GM18502 (cell line): Measurements from ENCODE around the gene ARAP1.
A peak's percentile ranks its signal among the peaks of the same experiment; 100 is the strongest.

Experiments
- ATAC-seq: cut with Tn5 transposase; IDR thresholded peaks from one replicate; pipeline ENCODE4 v1.9.1; 2021; ENCODE audit warnings: mild to moderate bottlenecking; ENCODE audit not compliant: unreplicated experiment, poor library complexity

The ARAP1 gene

GRCh38 chr11:72647882-72648281 lies 104.3 kb downstream of the ARAP1 start:
- ATAC-seq, result no peak

- ATAC-seq, result no peak
Measured at GRCh38 chr11:72646472-72646871, 105.7 kb downstream of the ARAP1 start.

- no peak for ATAC-seq
Measured at GRCh38 chr11:72646024-72646423, 106.2 kb downstream of the ARAP1 start.

- ATAC-seq, result no peak
Measured at GRCh38 chr11:72643547-72643946, 108.7 kb downstream of the ARAP1 start.

DNA sequence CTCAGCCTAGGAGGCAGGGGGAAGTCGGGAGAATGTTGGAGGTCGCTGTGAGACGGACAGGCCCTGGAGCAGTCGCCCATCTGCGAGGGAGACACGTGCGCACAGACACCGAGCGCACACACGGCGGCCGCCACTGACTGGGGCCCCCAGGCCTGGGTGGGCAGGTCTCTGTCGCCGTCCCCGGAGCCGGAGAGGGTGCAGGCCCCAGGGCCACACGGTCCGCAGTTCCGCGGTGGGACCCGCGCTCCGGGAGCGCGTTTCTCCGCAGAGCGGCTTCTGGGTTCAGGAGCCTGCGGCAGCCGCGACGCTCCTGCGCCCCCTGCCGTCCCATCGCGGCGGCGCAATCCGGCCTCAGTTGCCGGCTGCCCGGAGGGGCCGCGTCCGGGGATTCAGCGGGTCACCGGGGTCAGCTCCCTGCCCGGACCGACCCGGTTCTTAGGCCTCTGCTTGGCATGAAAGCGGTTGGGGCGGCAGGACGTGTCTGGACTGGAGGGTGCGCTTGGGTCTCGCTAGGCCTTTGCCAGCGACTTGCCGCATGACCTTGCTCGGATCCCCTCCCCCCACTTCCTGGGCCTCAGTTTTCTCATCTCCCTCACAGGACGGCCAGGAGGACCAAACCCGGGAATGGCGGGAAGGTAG lies 109.2 kb downstream of the ARAP1 start:
- peak; percentile 62 for ATAC-seq

DNA sequence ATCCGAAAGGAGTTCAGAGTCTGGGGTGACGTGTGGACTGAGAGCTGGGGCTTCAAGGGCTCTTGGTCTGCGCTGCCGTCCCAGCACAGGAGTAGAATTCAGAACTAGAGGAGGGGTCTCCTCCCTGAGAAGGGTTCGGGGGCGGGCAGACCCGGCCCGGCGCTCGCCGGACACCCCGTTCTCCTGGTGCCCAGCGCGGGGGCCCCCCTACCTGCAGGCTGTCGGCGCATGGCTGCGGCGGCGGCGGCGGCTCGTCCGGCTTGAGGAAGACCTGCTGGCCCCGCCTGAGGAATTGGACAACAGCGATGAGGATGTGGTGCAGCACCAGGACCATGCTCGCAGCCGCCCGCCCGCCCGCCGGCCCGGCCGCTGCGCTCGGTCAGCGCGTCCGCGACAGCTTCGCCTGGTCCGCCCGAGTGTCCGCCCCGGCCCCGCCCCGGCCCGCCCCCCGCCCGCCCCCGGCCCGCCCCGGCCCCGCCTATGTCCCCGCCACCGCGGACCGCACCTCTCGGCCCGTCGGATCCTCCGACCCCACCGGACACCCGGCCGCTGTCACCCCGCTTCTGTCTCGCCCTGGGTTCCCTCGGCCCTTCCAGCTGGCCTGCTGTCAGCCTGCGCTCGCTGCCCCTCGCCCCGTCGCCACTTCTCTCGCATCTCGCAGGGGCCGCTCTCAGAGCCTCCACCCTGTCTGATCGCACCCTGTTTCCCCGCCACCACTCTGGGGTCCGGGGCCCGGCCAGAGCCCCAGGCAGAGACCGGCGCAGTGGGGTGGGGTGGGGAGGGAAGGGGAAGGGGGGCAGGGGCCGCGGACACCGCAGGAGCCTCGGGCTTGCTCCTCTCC lies 109.9 kb downstream of the ARAP1 start:
- ATAC-seq, result no peak

DNA sequence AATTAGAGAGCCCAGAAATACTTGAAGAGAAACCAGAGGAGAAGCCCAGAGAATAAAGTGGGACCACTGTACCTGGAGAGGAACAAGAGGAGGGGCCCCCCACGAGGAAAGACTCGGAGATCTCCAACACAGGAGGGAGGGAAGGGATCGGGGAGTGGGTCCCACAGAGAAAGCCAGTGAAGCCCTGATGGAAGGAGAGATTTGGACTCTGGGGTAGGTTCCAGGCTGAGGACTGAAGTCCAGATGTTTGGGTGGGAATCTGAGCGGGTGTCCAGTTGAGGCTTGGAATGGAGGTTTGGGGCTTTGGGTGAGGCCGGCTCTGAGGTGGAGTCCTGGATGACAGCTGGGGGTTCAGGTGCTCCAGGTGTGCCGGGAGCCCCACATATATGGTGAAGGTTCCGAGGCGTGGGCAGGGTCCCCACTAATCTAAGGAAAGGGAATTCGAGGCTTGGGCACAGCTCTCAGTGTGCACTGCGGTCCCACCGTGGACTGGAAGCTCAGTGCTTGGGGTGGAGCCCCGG lies 110.6 kb downstream of the ARAP1 start:
- ATAC-seq, result no peak

GRCh38 chr11:72639502-72640375 lies 112.5 kb downstream of the ARAP1 start:
- no peak for ATAC-seq

DNA sequence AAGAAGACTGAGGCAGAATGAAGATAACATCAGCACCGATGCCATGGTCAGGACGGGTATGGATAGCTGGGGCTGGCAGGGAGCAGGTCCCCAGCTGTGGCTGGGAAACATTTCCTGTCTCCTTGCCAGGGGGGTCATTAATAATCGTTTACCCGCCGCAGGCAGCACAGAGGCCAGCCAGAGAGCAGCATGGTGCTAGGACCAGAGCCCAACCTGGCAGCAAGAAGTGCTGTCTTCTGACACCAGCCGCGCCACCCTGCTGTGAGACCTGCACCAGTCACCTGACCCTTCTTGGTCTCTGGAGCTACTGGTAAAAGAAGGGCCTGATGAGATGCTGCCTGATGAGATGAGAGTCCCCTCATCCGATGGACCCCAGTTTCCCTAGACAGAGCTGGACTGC lies 114.3 kb downstream of the ARAP1 start:
- no peak for ATAC-seq

DNA sequence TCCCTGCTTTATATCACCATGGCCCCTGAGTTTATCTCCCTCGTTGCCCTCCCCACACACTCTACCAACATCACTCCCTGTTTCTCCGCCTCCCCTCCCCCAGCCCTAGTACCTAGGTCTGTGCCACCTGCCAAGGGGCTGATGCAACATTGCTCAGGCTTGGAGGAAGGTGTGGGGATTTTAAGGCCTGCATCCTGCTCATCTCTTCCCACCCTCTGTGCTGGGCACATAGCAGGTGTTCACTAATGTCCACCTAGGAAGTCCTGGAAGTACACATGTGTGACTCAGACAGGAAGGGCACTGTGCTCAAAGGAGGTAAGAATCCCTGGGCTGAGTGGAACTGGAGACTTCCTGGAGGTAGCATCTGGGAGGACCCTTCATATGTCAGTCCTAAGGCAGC lies 115.0 kb downstream of the ARAP1 start:
- no peak for ATAC-seq

DNA sequence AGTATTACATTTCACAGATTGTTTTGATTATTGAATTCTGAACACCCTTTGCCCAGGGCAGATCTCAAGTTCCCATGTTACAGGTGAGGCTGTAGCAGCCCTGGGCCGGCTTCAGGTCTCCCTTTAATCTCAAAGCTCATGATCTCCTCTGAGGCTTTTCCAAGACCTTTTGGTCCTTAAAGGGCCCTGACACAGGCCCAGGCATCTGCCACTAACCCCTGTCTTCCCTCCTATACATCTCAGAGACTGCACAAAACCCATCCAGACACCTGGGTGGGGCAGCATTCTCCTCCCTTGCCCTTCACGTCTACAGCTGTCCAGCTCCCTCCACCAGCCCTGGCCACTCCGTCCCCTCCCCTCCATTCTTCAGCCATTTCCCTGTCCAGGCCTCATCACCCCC lies 115.8 kb downstream of the ARAP1 start:
- no peak for ATAC-seq

GRCh38 chr11:72635933-72636332 lies 116.3 kb downstream of the ARAP1 start:
- no peak for ATAC-seq

DNA sequence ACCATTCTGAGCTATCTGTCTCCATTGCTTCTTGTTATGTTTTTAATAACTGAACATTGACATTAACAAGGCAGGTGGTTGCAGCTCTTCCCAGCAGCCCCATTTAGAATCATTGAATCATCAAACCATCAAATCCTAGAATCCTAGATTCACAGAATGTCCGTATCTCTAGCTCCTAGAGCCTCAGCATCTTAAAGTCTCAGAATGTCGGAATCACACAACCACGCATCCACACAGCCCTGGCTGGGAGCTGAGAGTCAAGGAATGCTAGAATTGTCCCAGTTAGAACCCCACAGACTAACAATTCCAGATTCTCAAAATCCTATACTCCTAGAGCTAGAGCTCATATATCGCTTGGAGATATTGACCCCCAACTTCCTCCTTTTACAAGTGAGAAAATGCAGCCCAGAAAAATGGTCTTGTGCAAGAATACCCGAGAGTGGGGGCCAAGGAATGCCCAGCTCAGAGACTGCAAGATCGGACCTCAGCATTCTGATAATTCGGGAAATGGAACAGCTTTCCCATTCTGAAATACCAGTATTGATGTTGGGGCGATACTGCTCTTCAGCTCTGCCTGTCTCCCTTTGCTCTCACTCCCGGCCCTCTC lies 116.8 kb downstream of the ARAP1 start:
- no peak for ATAC-seq
